Measurements from ENCODE around the gene THEM4. TPM values are rescaled to one million over a fixed set of nuclear protein-coding genes. Genes with fewer than 3 reads are reported as not detected.

The THEM4 gene
- total RNA-seq, 1 donor from 2014 or later, result 15.6 TPM

DNA sequence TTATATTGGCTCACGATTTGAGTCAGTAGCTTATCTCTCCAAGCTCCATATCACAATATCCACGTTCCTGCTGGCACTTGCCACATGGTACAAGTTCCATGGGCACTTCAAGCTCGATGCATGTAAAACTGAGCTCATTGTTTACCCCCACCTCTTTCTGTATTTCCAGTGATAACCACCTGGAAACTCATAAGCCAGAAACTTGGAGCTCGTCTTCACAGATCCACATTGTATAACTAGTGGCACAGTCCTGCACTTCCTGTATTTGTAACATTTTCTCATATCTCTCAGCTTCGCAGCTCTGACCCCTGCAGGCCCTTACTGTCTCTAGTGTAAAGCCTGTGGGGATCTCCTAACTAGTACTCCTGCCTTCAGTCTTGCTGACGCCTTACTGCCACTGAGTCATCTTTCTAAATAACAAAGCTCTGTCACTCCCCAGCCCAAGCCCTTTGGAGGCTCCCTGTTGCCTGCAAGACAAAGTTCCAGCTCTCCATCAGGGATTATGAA is 63.2 kb downstream of the THEM4 start:
- no peak for DNase-seq (ENCODE audit: extremely low spot score, unreplicated experiment)
- no peak overlapping the region for H3K27ac Mint-ChIP-seq

DNA sequence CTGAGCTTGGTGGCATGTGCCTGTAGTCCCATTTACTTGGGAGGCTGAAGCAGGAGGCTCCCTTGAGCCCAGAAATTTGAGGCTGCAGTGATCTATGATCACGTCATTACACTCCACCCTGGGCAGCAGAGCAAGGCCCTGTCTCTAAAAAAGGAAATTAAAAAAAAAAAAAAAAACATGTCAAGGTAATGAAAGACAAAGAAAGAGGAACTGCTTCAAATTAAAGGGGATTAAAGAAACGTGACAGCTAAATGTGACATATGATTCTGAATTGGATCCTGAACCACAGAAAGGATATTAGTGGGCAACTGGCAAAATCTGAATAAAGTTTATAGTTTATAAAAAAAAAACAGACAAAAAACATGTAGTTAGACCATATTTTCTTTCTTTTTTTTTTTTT is 65.9 kb downstream of the THEM4 start:
- no peak overlapping the region for H3K4me3 Mint-ChIP-seq
- H3K27me3 Mint-ChIP-seq, result peaks cover 66% of the 10 kb centered on the region
- no peak overlapping the region for H3K27ac Mint-ChIP-seq
- H3K9me3 Mint-ChIP-seq, result no peaks in the 10 kb centered on the region
- peaks cover 5% of the 10 kb centered on the region for H3K4me1 Mint-ChIP-seq (ENCODE audit: unreplicated experiment)
- TF ChIP-seq, protein P1, sequence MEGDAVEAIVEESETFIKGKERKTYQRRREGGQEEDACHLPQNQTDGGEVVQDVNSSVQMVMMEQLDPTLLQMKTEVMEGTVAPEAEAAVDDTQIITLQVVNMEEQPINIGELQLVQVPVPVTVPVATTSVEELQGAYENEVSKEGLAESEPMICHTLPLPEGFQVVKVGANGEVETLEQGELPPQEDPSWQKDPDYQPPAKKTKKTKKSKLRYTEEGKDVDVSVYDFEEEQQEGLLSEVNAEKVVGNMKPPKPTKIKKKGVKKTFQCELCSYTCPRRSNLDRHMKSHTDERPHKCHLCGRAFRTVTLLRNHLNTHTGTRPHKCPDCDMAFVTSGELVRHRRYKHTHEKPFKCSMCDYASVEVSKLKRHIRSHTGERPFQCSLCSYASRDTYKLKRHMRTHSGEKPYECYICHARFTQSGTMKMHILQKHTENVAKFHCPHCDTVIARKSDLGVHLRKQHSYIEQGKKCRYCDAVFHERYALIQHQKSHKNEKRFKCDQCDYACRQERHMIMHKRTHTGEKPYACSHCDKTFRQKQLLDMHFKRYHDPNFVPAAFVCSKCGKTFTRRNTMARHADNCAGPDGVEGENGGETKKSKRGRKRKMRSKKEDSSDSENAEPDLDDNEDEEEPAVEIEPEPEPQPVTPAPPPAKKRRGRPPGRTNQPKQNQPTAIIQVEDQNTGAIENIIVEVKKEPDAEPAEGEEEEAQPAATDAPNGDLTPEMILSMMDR (conservative IDR thresholded peaks at IDR 0.05), result no peak
- no peaks in the 10 kb centered on the region for H3K36me3 Mint-ChIP-seq
- no peak for DNase-seq (ENCODE audit: extremely low spot score, unreplicated experiment)

More for the DNA sequence above, 63.2 kb downstream of the THEM4 start:
- H3K36me3 Mint-ChIP-seq, result no peaks in the 10 kb centered on the region
- TF ChIP-seq, protein P1 (conservative IDR thresholded peaks at IDR 0.05), result no peak
- no peak overlapping the region for H3K4me3 Mint-ChIP-seq
- no peaks in the 10 kb centered on the region for H3K4me1 Mint-ChIP-seq (ENCODE audit: unreplicated experiment)
- H3K9me3 Mint-ChIP-seq, result no peaks in the 10 kb centered on the region
- peaks cover 63% of the 10 kb centered on the region for H3K27me3 Mint-ChIP-seq

DNA sequence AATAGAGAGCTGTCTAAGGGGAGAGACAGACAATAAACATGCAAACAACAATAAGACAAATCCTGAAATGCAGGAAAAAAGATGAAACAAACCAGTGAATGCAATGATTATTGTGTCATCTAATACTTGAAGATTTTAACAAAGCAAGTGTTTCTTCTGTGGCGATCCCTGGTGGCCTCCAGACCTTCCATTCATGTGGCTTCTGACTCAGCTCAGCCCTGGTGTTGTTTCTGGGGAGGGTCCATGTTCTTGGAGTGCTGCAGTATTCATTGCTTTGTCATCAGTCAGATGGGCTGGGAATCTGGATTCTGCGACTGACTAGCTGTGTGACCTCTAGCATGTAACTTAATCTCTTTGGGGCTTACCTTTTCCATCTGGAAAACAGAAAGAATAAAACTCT is 68.2 kb downstream of the THEM4 start:
- Mint-ChIP-seq H3K27ac (no peak overlapping the region), H3K9me3 (no peaks in the 10 kb centered on the region), H3K27me3 (peaks cover 77% of the 10 kb centered on the region), H3K4me3 (no peak overlapping the region), H3K36me3 (peaks cover 8% of the 10 kb centered on the region), H3K4me1 (ENCODE audit: unreplicated experiment) (peaks cover 13% of the 10 kb centered on the region)
- DNase-seq (ENCODE audit: extremely low spot score, unreplicated experiment), result no peak
- TF ChIP-seq, protein P1 (conservative IDR thresholded peaks at IDR 0.05), result no peak

DNA sequence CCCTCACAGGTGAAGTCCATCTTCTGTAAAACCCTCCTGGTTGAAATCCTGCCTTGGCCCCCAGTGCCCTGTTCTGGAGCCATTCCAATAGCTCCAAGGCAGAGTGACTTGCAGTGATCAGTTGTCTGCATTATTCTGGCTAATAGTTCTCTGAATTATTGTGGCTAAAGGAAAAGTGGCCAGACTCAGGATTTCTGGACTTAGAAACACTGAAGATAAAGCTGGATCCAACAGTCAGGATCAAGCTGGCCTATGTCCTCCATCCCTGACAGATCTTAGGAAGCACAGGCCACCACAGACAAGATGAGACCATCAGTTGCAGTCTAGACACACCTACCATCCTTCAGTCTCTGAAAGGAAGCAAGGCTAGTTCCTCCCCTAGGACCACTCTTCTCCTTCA is 68.9 kb downstream of the THEM4 start:
- Mint-ChIP-seq H3K27me3 (peaks cover 77% of the 10 kb centered on the region), H3K4me3 (peak overlapping the region; percentile 88), H3K9me3 (no peaks in the 10 kb centered on the region), H3K27ac (peak overlapping the region; percentile 92), H3K36me3 (peaks cover 8% of the 10 kb centered on the region), H3K4me1 (ENCODE audit: unreplicated experiment) (peaks cover 13% of the 10 kb centered on the region)
- TF ChIP-seq, protein P1 (conservative IDR thresholded peaks at IDR 0.05), result no peak
- no peak for DNase-seq (ENCODE audit: extremely low spot score, unreplicated experiment)

DNA sequence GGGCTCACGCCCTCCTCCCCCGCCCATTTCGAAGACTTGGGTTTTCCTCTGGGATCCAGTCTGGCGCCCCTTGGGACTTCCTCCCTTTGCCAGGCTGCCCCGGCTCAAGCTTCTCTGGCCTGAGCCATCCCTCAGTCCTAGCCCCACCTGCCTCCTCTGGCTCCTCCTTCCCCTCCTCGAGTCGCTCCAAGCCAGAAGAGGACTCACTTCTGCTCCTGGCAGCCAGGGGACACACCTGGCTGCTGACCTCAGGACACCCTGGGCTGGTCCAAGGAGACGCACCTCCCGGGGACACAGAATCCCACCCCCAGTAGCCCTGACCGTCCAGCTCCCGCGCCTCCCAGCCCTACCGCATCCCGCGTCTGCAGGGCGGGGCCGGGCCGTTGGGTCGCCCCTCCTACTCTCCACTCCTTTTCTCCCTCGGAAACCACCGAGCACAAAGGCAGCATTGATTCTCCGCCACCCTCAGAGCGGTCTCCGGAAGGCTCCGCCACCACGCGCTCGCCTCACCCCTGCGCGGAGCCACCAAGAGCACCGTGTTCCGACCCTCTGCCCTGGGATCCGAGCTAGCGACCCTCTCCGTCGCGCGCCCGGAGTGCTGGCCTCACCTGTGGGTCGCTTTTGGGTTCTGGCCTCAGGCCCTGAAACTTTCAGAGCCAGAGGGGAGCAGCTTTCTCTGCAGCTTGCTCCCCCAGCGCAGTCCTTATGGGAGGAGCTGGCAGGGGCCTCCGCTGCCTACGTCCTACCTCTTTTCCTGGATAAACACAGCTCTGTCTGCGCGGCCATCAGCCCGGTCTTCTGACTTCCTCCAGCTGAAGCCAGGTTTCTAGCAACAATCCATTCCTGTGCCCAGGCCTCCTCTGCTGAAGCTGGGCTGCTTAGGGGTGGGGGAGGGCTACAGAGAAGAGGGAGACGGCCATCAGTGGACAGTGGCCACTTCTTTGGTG is 69.6 kb downstream of the THEM4 start, which contains the start of gene C2CD4D:
TSS of gene C2CD4D (minus strand) at position 364 of the 947 bp plus-strand sequence. CDS start 831 bp downstream, outside the sequence.
- no peaks in the 10 kb centered on the region for H3K9me3 Mint-ChIP-seq
- peaks cover 70% of the 10 kb centered on the region for H3K27me3 Mint-ChIP-seq
- DNase-seq (ENCODE audit: extremely low spot score, unreplicated experiment), result no peak
- H3K4me3 Mint-ChIP-seq, result peak within 1 kb of the TSS; percentile 88
- peaks cover 8% of the 10 kb centered on the region for H3K36me3 Mint-ChIP-seq
- TF ChIP-seq, protein P1 (conservative IDR thresholded peaks at IDR 0.05), result no peak
- peaks cover 13% of the 10 kb centered on the region for H3K4me1 Mint-ChIP-seq (ENCODE audit: unreplicated experiment)
- H3K27ac Mint-ChIP-seq, result peak within 1 kb of the TSS; percentile 92
